Measurements from ENCODE around the gene OTP.

OTP gene

DNA sequence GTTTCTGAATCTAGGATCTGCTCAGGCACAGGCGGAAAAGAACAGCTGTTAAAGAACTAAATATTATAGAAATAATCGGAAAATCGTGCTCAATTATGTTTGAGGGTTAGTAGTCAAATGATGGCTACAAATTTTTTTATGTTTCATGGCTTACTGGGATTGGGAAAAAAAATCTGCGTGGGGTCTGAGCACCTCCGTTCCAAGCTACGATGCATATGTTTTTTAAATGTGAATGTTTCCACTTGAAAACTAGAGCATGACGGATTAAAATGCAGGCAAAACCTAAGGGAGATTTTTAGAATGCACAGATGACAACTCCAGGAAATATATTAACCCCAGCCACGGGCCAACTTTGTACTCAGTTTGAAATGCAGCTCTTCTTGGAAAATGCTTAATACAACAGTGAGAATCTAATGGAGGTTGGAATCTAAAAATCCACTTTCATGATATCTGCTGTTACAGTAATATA, 5.3 kb downstream of the OTP start:
- Histone ChIP-seq H2AFZ (no peak overlapping the region), H3K27ac (no peak overlapping the region), H3K79me2 (no peaks in the 10 kb centered on the region), H3K4me3 (ENCODE audit: low read depth, low read length) (no peak overlapping the region), H3K9ac (no peak overlapping the region), H3K4me1 (no peaks in the 10 kb centered on the region), H3K27me3 (ENCODE audit: control insufficient read depth, insufficient read depth, low read length) (peaks cover 37% of the 10 kb centered on the region), H3K36me3 (ENCODE audit: control insufficient read depth, insufficient read depth, low read length) (no peaks in the 10 kb centered on the region), H3K9me3 (ENCODE audit: control insufficient read depth, low read length) (no peaks in the 10 kb centered on the region), H3K4me2 (ENCODE audit: low read length) (no peak overlapping the region)
- TF ChIP-seq, protein P1, sequence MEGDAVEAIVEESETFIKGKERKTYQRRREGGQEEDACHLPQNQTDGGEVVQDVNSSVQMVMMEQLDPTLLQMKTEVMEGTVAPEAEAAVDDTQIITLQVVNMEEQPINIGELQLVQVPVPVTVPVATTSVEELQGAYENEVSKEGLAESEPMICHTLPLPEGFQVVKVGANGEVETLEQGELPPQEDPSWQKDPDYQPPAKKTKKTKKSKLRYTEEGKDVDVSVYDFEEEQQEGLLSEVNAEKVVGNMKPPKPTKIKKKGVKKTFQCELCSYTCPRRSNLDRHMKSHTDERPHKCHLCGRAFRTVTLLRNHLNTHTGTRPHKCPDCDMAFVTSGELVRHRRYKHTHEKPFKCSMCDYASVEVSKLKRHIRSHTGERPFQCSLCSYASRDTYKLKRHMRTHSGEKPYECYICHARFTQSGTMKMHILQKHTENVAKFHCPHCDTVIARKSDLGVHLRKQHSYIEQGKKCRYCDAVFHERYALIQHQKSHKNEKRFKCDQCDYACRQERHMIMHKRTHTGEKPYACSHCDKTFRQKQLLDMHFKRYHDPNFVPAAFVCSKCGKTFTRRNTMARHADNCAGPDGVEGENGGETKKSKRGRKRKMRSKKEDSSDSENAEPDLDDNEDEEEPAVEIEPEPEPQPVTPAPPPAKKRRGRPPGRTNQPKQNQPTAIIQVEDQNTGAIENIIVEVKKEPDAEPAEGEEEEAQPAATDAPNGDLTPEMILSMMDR (IDR thresholded peaks at IDR 0.05): no peak

DNA sequence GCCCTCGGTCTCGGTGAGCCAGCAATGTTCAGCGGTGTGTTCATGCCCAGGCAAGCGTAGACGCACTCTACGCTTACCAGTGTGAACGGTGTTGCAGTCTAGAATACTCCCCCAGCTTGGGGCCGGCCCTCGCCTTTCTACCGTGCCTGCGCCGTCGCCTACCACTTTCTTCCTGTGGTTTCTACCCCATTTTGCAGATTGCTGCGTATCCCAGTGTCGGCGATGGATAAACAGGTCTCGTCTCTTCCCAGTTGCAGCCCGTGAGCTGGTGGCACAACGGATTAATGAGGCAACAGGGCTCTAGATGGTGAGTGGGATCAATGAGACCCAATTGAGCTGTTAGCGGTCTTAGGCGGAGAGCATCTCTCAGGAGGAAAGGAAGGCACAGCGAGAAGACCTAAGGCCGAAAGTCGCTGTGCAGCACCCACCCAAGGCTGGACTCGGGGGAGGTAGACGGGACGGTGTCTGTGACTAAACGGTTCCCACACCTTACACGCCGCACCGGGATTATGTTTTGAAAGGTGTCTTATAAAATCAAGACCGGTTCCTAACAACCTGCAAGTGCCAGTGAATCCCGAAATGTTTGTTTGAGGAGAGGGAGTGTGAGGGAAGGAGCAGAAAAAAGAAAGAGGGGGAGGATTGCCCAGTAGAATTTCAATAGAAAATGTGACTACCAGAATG, 5.8 kb downstream of the OTP start:
- H3K4me1 ChIP-seq: no peaks in the 10 kb centered on the region
- no peak overlapping the region for H3K4me2 ChIP-seq (ENCODE audit: low read length)
- H3K4me3 ChIP-seq (ENCODE audit: low read depth, low read length): no peak overlapping the region
- H2AFZ ChIP-seq: no peak overlapping the region
- TF ChIP-seq, protein P1 (IDR thresholded peaks at IDR 0.05): no peak
- H3K27me3 ChIP-seq (ENCODE audit: control insufficient read depth, insufficient read depth, low read length): peaks cover 36% of the 10 kb centered on the region
- H3K27ac ChIP-seq: no peak overlapping the region
- no peaks in the 10 kb centered on the region for H3K36me3 ChIP-seq (ENCODE audit: control insufficient read depth, insufficient read depth, low read length)
- H3K9me3 ChIP-seq (ENCODE audit: control insufficient read depth, low read length): no peaks in the 10 kb centered on the region
- H3K79me2 ChIP-seq: no peaks in the 10 kb centered on the region
- no peak overlapping the region for H3K9ac ChIP-seq

GRCh38 chr5:77630114-77630680, 8.3 kb downstream of the OTP start:
- H3K9ac ChIP-seq: no peak overlapping the region
- no peaks in the 10 kb centered on the region for H3K36me3 ChIP-seq (ENCODE audit: control insufficient read depth, insufficient read depth, low read length)
- peak overlapping the region; percentile 75 for H2AFZ ChIP-seq
- H3K4me1 ChIP-seq: no peaks in the 10 kb centered on the region
- TF ChIP-seq, protein P1 (IDR thresholded peaks at IDR 0.05): no peak
- H3K4me3 ChIP-seq (ENCODE audit: low read depth, low read length): no peak overlapping the region
- H3K79me2 ChIP-seq: no peaks in the 10 kb centered on the region
- no peak overlapping the region for H3K27ac ChIP-seq
- H3K4me2 ChIP-seq (ENCODE audit: low read length): peak overlapping the region; percentile 57
- H3K9me3 ChIP-seq (ENCODE audit: control insufficient read depth, low read length): peaks cover 5% of the 10 kb centered on the region
- H3K27me3 ChIP-seq (ENCODE audit: control insufficient read depth, insufficient read depth, low read length): peaks cover 20% of the 10 kb centered on the region

DNA sequence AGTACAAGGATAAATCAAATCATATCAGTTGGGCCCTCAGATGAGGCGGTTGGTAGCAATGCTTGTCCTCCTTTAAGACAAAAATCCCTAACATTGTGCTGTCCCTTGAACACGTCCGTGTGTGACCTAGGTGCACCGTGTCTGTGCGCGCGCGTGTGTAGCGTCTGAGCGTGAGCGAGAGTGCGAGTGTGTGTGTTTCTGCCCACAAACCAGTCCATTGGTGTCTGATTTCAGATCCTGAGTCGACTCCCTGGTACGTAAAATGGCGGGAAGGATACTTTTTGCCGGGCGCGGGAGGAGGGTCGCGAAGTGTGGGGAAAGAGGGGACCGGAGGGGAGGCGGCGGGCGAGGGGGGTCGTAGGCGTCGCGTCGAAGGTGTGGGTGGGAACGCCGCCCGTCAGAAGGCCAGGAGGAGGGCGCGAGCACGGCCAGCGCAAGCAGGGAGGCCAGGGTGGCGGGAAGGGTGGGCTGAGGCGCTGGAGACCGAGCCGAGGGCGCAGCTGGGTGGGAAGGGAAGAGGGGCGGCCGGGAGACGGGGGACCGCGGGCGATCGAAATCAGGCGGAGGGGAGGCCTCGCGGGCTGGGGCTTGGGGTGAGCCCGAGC, 8.9 kb downstream of the OTP start:
- Histone ChIP-seq H2AFZ (peak overlapping the region; percentile 29), H3K4me3 (ENCODE audit: low read depth, low read length) (no peak overlapping the region), H3K4me2 (ENCODE audit: low read length) (no peak overlapping the region), H3K27ac (no peak overlapping the region), H3K27me3 (ENCODE audit: control insufficient read depth, insufficient read depth, low read length) (peaks cover 20% of the 10 kb centered on the region), H3K9ac (no peak overlapping the region), H3K4me1 (no peaks in the 10 kb centered on the region), H3K36me3 (ENCODE audit: control insufficient read depth, insufficient read depth, low read length) (no peaks in the 10 kb centered on the region), H3K9me3 (ENCODE audit: control insufficient read depth, low read length) (peaks cover 5% of the 10 kb centered on the region), H3K79me2 (no peaks in the 10 kb centered on the region)
- TF ChIP-seq, protein P1 (IDR thresholded peaks at IDR 0.05): no peak

All from parathyroid adenoma (tissue), 2 donors.